Putamen (tissue), 1 donor: ENCODE data around the gene GRK1.

Source experiments
- DNase-seq: peaks from one replicate; pipeline ENCODE4 v3.0.0-alpha.2; 2016; ENCODE audit warnings: low spot score

GRK1 gene

DNA sequence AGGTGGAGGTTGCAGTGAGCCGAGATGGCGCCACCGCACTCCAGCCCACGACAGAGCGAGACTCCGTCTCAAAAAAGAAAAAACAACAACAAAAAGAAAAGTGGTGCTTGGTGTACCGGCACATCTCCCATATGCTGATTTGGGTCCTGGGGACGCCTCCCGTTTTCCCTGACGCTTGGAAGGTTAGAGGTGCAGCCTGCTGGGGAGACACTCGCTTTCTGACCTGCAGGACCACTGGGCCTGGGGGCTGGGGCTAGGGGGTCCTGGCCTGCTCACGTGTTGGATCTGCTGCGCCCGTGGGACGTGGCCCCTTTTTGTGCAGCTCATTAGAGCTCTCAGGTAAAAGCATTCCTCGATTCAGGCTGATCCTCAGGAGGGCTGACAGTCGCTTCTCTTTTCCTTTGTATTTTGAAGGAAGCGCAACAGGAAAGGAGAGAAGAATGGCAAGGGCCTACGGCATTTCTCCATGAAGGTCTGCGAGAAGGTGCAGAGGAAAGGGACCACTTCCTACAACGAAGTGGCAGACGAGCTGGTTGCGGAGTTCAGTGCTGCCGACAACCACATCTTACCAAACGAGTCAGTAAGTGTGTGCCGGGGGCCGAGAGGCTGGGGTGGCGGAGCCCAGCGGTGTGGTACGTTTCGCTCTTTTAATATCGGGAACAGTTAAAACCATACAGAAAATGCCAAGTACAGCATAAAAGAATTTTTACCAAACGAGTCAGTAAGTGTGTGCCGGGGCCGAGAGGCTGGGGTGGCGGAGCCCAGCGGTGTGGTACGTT, 34.1 kb upstream of the GRK1 start:
- no peak for DNase-seq

DNA sequence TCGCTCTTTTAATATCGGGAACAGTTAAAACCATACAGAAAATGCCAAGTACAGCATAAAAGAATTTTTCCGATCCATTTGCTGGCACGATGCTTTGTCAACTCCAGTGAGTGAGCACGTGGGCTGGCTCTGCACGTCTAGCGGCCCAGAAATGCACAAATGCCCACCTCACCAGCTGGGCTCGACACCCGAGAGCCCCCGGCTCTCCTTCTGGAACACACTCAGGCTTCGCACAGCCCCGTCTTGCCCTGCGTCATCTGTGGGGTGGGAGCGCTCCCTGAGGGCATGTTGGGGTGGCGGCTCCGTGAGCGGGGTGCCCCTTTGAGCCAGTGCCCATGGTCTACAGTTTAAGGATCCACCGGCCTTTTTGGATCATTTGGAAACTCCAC, 33.5 kb upstream of the GRK1 start:
- DNase-seq, result no peak

DNA sequence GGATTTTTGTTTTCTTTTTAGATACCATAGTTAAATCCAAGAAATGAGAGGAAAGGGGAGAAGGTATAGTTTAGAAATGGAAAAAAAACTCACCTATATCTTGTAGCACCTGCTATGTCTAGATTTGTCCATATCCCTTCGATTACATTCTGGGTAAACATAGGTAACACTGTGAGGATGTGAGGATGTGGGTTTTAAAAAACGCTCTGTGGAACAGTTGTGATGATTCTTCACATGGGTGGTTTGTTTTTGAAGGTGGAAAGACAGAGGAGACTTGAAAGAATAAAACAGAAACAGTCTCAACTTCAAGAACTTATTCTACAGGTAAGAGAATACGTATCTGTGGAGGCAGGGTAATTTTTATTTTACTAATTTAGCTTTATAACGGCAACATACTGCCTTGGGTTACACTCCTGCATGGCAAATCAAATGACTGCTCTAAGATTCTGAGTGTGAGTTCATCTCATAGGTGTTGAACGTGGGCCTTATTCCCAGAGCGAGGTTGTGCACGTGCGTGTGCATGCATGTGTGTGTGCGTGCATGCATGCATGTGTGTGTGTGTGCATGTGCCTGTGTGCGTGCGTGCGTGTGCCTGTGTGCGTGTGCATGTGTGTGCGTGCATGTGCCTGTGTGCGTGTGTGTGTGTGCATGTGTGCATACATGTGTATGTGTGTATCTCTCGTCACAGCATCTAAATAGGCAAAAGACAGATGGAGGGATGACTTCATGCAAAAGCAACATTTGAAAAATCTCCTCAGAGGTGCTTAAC, 32.6 kb upstream of the GRK1 start:
- DNase-seq, result no peak

DNA sequence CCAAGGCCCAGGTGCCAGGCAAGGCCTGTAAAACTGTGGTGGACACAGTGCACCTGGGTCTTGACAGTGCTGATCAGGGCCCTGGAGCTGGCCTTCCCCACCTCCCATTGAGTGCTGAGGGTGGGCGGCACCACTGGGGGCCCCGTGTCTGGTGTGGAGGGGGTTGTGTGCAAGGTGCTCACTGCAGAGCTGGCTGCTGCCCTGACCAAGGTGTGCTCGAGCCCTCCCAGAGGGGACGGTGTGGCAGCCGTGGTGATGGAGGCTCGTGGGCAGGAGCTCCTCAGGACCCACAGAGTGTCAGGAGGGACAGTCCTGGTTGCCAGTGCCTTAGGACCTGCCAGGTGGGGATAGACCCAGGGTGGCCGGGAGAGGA, 32.0 kb upstream of the GRK1 start:
- DNase-seq, result no peak

- DNase-seq, result no peak
Observed at GRCh38 chr13:113635709-113636108, 31.3 kb upstream of the GRK1 start.

DNA sequence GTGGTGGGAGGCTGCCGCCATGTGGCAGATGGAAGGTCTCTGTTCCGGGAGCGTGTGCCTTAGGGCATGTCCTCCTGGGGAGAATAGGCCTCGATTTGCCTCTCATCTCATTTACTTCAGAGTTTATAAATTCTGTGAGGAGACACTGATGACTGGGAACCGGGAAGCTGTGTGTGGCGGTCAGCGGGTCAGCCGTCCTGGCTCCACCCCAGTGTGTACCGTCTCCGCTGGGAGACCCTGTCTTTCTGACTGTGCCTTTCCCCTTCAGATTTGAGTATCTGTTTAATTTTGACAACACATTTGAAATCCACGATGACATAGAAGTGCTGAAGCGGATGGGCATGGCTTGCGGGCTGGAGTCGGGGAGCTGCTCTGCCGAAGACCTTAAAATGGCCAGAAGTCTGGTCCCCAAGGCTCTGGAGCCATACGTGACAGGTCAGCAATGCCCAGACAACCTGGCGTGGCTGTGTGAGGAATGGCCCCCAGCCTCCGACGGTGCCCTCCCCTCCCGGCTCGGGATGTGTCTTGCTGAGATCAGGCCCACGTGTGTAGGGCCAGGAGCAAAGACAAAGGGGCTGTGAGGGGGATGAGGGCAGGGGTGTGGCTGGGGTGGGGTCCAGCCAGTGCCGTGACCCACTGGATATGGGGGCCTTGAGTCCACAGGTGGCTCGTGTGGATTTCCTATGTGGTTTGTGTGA, 30.6 kb upstream of the GRK1 start:
- DNase-seq, result no peak

- DNase-seq, result no peak
Observed at GRCh38 chr13:113637262-113638160, 29.5 kb upstream of the GRK1 start.

GRCh38 chr13:113638173-113638746, 28.8 kb upstream of the GRK1 start:
- DNase-seq, result no peak

GRCh38 chr13:113638806-113639205, 28.2 kb upstream of the GRK1 start:
- DNase-seq, result no peak

- no peak for DNase-seq
Observed at GRCh38 chr13:113639616-113640262, 27.3 kb upstream of the GRK1 start.

- no peak for DNase-seq
Observed at GRCh38 chr13:113641426-113641825, 25.6 kb upstream of the GRK1 start.

GRCh38 chr13:113642563-113642962, 24.5 kb upstream of the GRK1 start:
- DNase-seq, result no peak

DNA sequence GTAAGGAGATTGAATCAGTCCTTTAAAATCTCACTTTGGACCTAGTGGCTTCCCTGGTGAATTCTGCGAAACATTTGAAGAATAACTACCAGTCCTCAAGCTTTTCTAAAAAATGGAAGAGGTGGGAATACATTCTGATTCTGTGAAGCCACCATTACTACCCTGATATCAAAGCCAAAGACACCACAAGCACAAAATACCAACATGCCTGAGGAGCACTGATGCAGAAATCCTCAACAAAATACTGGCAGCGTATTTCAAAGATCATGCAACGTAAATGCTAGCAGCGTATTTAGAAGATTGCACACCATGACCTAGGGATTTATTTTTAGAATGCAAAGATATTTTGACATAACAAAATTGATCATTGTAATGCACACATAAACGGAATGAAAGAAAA, 23.4 kb upstream of the GRK1 start:
- no peak for DNase-seq

GRCh38 chr13:113644800-113645199, 22.2 kb upstream of the GRK1 start:
- no peak for DNase-seq

GRCh38 chr13:113645329-113645728, 21.7 kb upstream of the GRK1 start:
- no peak for DNase-seq

GRCh38 chr13:113646376-113646775, 20.6 kb upstream of the GRK1 start:
- no peak for DNase-seq

DNA sequence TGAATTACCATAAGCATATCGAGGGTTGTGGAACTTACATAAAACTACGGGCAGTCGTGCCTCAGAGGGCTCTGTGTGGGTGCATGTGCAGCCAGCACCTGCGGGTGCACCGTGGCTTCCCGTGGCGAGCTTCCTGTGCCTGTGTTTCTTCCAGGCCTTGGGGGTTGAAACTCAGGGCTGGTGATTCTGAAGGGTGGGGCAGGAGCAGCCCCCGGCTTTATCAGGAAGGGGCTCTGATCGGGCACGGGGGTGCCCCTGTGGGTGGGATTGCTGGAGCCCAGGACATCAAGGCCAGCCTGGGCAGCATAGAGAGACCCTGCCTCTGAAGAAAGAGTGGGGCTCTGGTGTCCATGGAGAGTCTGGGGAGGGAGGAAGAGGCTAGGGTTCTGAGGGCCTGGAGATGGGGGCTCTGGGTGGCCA, 20.1 kb upstream of the GRK1 start:
- no peak for DNase-seq

DNA sequence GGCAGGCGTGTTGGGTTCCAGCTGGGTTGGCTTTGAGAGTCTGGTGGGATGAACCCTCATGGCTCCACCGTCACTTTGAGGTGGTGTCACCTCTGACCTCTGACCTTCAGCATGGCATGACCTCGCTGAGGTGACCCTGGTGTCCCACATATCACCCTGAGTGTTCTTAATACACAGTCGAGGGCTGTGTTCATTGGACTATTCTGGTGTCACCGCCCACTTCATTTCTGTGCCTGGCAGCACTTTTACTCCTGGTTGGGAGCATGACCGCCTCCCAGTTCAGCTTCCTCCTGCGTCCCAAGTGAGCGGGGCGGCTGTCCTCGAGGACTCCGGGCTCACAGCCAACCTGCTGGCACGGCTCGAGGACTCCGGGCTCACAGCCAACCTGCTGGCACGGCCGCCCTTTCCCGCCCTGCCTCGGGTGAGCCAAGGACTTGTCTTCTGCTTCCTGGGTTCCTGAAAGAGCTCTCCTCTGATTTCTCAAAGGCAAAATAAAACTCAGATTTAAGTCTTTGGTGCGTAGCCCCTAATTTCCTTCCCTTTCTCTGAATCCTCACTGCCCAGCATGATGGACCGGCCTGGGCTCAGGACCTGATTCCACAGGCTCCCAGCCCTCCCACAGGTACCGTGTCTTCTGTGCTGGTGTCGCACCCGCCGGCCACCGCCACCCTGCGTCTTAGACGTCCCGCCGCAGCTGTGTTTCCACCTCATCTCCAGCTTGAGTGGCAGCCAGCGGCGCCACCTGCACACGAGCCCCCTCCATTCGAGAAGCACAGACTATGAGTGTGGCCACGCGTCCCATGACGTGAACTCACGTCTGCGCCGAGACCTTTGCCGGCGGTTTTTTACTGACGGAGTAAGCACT, 19.4 kb upstream of the GRK1 start:
- DNase-seq, result peak; percentile 81

DNA sequence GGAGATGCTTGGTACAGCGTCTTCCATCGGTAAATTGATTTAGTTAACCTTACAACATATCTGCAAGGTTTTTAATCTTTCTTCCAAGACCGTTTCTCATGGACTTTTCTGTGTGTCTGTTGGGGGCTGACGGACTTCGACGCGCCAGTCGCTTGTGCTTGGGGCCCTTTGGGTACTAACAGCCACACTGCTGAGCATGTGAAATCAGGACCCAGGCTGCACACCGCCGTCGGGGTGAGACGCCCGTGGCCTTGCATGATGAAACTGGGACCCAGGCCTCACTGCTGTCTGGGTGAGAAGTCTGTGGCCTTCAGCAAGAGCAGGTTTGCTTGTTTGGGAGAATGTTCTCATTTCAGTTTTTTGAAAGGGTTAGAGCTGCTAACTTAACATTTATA, 18.8 kb upstream of the GRK1 start:
- DNase-seq, result no peak

- DNase-seq, result no peak
Observed at GRCh38 chr13:113649212-113649611, 17.8 kb upstream of the GRK1 start.
